SK-N-SH treated with all-trans-retinoic acid at 6 μM for 48 hours (cell line): ENCODE results near the gene SC5D.

Source experiments
- CREB5 ChIP-seq: fragments of 250-450 bp; sonication (Bioruptor Pico); IDR thresholded peaks from 2 replicates; pipeline ENCODE4 v1.5.1; 2020; ENCODE audit warnings: low read depth, mild to moderate bottlenecking, moderate library complexity
- CSDC2 ChIP-seq: fragments of 250-450 bp; sonication (Bioruptor Pico); IDR thresholded peaks from 2 replicates; pipeline ENCODE4 v1.5.0; 2020; ENCODE audit warnings: mild to moderate bottlenecking, moderate library complexity
- ESRRG ChIP-seq: fragments of 250-450 bp; sonication (Bioruptor Pico); IDR thresholded peaks from 2 replicates; pipeline ENCODE4 v1.6.1; 2021; ENCODE audit warnings: mild to moderate bottlenecking
- PATZ1 ChIP-seq: fragments of 250-450 bp; sonication (Bioruptor Pico); IDR thresholded peaks from 2 replicates; pipeline ENCODE4 v1.8.0; 2020; ENCODE audit warnings: mild to moderate bottlenecking, moderate library complexity, borderline replicate concordance
- PPARA ChIP-seq: fragments of 250-450 bp; sonication (Bioruptor Pico); IDR thresholded peaks from 2 replicates; pipeline ENCODE4 v1.5.0; 2020; ENCODE audit warnings: mild to moderate bottlenecking, borderline replicate concordance
- RARB ChIP-seq: fragments of 250-450 bp; sonication (Bioruptor Pico); IDR thresholded peaks from 2 replicates; pipeline ENCODE4 v1.8.0; 2021; ENCODE audit warnings: mild to moderate bottlenecking, moderate library complexity
- TOX ChIP-seq: fragments of 250-450 bp; sonication (Bioruptor Pico); IDR thresholded peaks from 2 replicates; pipeline ENCODE4 v1.8.0; 2021; ENCODE audit warnings: mild to moderate bottlenecking, moderate library complexity, borderline replicate concordance
- ZFP3 ChIP-seq: fragments of 250-450 bp; sonication (Bioruptor Pico); IDR thresholded peaks from 2 replicates; pipeline ENCODE4 v1.5.0; 2020; ENCODE audit warnings: mild to moderate bottlenecking, moderate library complexity
- ZNF565 ChIP-seq: fragments of 450-650 bp; formaldehyde crosslinking; conservative IDR thresholded peaks from 2 replicates; pipeline ENCODE4 v1.5.0; 2020; ENCODE audit warnings: low read depth, mild to moderate bottlenecking, moderate library complexity

GRCh38 chr11:121336279-121336937 lies 43.8 kb downstream of the SC5D start:
- TF ChIP-seq TOX (no peak), ZNF565 (no peak), CSDC2 (no peak), CREB5 (CRISPR knock-in tag) (no peak), PPARA (CRISPR knock-in tag) (no peak), PATZ1 (no peak), ESRRG (CRISPR knock-in tag) (no peak), RARB (CRISPR knock-in tag) (no peak), ZFP3 (CRISPR knock-in tag) (no peak)
